Hepatic stellate cell (primary cell): ENCODE data around the gene TEKTIP1.

ENCODE experiments used
- DNase-seq: peaks from one replicate; pipeline ENCODE4 v3.0.0; 2011; ENCODE audit warnings: low spot score

Gene TEKTIP1

GRCh38 chr19:3537438-3538240 is 1.3 kb upstream of the TEKTIP1 start:
- no peak for DNase-seq

GRCh38 chr19:3538258-3538929 is 580 bp upstream of the TEKTIP1 start:
- DNase-seq, result no peak

GRCh38 chr19:3539756-3540118 is 763 bp downstream of the TEKTIP1 start:
- no peak for DNase-seq

- no peak for DNase-seq
These were observed 4.4 kb downstream of the TEKTIP1 start for GRCh38 chr19:3543150-3544057.

GRCh38 chr19:3544058-3544376 is 5.0 kb downstream of the TEKTIP1 start:
- no peak for DNase-seq

GRCh38 chr19:3544742-3545668 is 6.0 kb downstream of the TEKTIP1 start:
- DNase-seq, result peak; percentile 89

GRCh38 chr19:3545669-3546034 is 6.7 kb downstream of the TEKTIP1 start:
- no peak for DNase-seq

- DNase-seq, result no peak
These were observed 7.1 kb downstream of the TEKTIP1 start for GRCh38 chr19:3546119-3546518.

GRCh38 chr19:3547301-3547731 is 8.3 kb downstream of the TEKTIP1 start:
- peak; percentile 65 for DNase-seq

- no peak for DNase-seq
These were observed 8.9 kb downstream of the TEKTIP1 start for GRCh38 chr19:3547767-3548282.

GRCh38 chr19:3548606-3549005 is 9.6 kb downstream of the TEKTIP1 start:
- no peak for DNase-seq

GRCh38 chr19:3549816-3550215 is 10.8 kb downstream of the TEKTIP1 start:
- no peak for DNase-seq

- DNase-seq, result no peak
These were observed 12.2 kb downstream of the TEKTIP1 start for GRCh38 chr19:3550947-3551791.

- DNase-seq, result no peak
These were observed 12.8 kb downstream of the TEKTIP1 start for GRCh38 chr19:3551792-3552095.

- no peak for DNase-seq
These were observed 15.5 kb downstream of the TEKTIP1 start for GRCh38 chr19:3554254-3555083.

GRCh38 chr19:3555653-3556422 is 16.9 kb downstream of the TEKTIP1 start:
- DNase-seq, result no peak

GRCh38 chr19:3556423-3556977 is 17.5 kb downstream of the TEKTIP1 start:
- no peak for DNase-seq

GRCh38 chr19:3556978-3557460 is 18.0 kb downstream of the TEKTIP1 start:
- DNase-seq, result peak; percentile 76
